Endodermal cell (in vitro differentiated cells): Measurements from ENCODE around the gene ISYNA1. TPM values are rescaled to one million over a fixed set of nuclear protein-coding genes. Genes with fewer than 3 reads are reported as not detected.

ENCODE experiments used
- DNase-seq: peaks from one replicate; pipeline ENCODE4 v3.0.0-alpha.2; 2017
- H3K27ac ChIP-seq: 2 replicates; pipeline ENCODE4 v1.5.1; 2013; ENCODE audit warnings: mild to moderate bottlenecking, low read depth, low read length, moderate library complexity
- H3K27me3 ChIP-seq: 2 replicates; pipeline ENCODE4 v1.6.1; 2013; ENCODE audit warnings: mild to moderate bottlenecking, low read length, moderate library complexity; ENCODE audit not compliant: insufficient read depth, control insufficient read depth, poor library complexity, severe bottlenecking
- H3K36me3 ChIP-seq: 2 replicates; pipeline ENCODE4 v1.7.0; 2013; ENCODE audit warnings: mild to moderate bottlenecking, low read length, moderate library complexity; ENCODE audit not compliant: control insufficient read depth, insufficient read depth
- H3K4me1 ChIP-seq: one replicate; pipeline ENCODE4 v1.7.0; 2013; ENCODE audit warnings: low read length; ENCODE audit not compliant: control insufficient read depth, insufficient read depth
- H3K4me3 ChIP-seq: 2 replicates; pipeline ENCODE4 v1.5.1; 2013; ENCODE audit warnings: mild to moderate bottlenecking, low read length, moderate library complexity
- H3K9ac ChIP-seq: 2 replicates; pipeline ENCODE4 v1.6.1; 2013; ENCODE audit warnings: mild to moderate bottlenecking, low read length, moderate library complexity; ENCODE audit not compliant: poor library complexity, severe bottlenecking; ENCODE audit errors: extremely low read depth
- H3K9me3 ChIP-seq: 2 replicates; pipeline ENCODE4 v1.6.1; 2013; ENCODE audit warnings: mild to moderate bottlenecking, low read length, moderate library complexity; ENCODE audit not compliant: control insufficient read depth
- H3K27ac Mint-ChIP-seq: 2 replicates; pipeline ENCODE4 v1.8.0; 2020; ENCODE audit warnings: mixed read lengths
- H3K27me3 Mint-ChIP-seq: 2 replicates; pipeline ENCODE4 v1.8.0; 2021; ENCODE audit warnings: mild to moderate bottlenecking, mixed read lengths; ENCODE audit not compliant: insufficient read depth
- H3K36me3 Mint-ChIP-seq: 2 replicates; pipeline ENCODE4 v1.8.0; 2020; ENCODE audit warnings: low read depth, mixed read lengths
- H3K4me1 Mint-ChIP-seq: 2 replicates; pipeline ENCODE4 v1.8.0; 2020; ENCODE audit warnings: mixed read lengths
- H3K4me3 Mint-ChIP-seq: 2 replicates; pipeline ENCODE4 v1.8.0; 2020; ENCODE audit warnings: mild to moderate bottlenecking, moderate library complexity, mixed read lengths
- H3K9me3 Mint-ChIP-seq: 2 replicates; pipeline ENCODE4 v1.8.0; 2020; ENCODE audit warnings: mild to moderate bottlenecking, mixed read lengths
- CTCF ChIP-seq: fragments of 200-600 bp; sonication (generic); conservative IDR thresholded peaks from 2 replicates; pipeline ENCODE4 v1.5.0; 2021; ENCODE audit warnings: antibody characterized with exemption, mild to moderate bottlenecking
- WGBS, 2 experiments: methylation state at CpG; one replicate each; pipeline versions ENCODE4 v1.1.5 to v1.1.7; 2013; ENCODE audit warnings: missing lambda C conversion rate in 2 of 2, mixed read lengths in 1 of 2; ENCODE audit not compliant: insufficient coverage in 1 of 2, insufficient read length in 1 of 2; 5-methylcytosine and 5-hydroxymethylcytosine counted together
- total RNA-seq, 2 donors: library from RNA; stranded (reverse); fragmentation: NEBNext Ultra II Directional in 1 of 2; extraction: Animal tissue kit (Norgen Biotek cat#: 25700) in 1 of 2; gene quantifications; 2 replicates in 1 of 2; 3 replicates in 1 of 2; pipeline ENCODE4 v1.2.1, GENCODE V29; 2021

Gene ISYNA1
- total RNA-seq, 2 donors from 2014 or later = 156 to 212 TPM

DNA sequence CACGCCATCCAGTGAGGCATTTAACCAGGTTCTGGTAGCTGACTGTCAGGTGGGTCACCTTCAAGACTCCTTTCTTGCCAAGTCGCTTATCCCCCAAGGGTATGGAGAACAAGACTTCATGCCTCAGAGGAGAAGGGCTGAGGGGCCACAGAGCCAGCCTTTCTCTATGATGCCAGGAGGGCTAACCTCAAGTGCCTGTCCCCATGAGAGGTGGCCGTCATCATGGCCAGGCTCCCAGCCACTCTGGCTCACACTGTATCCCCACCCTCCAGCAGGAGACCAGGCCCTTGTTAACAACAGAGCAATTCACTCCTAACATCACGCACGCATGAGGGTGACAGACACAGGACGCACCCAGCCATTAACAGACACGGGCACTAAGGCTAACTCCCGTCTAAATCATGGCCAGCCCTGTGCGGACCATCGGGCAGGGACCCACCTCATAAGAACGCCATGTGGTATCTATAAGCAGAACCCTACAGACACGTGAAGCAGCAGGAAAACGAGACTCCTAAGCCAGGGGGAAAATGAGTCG, 38.6 kb upstream of the ISYNA1 start:
- H3K9me3 ChIP-seq = peaks cover 2% of the 10 kb centered on the region
- H3K4me1 Mint-ChIP-seq = no peaks in the 10 kb centered on the region
- H3K9ac ChIP-seq = no peak overlapping the region
- no peaks in the 10 kb centered on the region for H3K27me3 ChIP-seq
- no peaks in the 10 kb centered on the region for H3K4me1 ChIP-seq
- WGBS, 2 experiments = 96 to 97% methylated on average over 12 to 14 of the region's 14 CpGs
- H3K36me3 Mint-ChIP-seq = peaks cover 3% of the 10 kb centered on the region
- no peaks in the 10 kb centered on the region for H3K36me3 ChIP-seq
- no peak overlapping the region for H3K27ac Mint-ChIP-seq
- no peak overlapping the region for H3K27ac ChIP-seq
- no peaks in the 10 kb centered on the region for H3K27me3 Mint-ChIP-seq
- H3K9me3 Mint-ChIP-seq = no peaks in the 10 kb centered on the region
- H3K4me3 ChIP-seq = no peak overlapping the region
- TF ChIP-seq CTCF = no peak
- no peak for DNase-seq
- H3K4me3 Mint-ChIP-seq = no peak overlapping the region

- Histone ChIP-seq H3K36me3 (peaks cover under 1% of the 10 kb centered on the region), H3K4me3 (no peak overlapping the region), H3K27me3 (no peaks in the 10 kb centered on the region), H3K9me3 (no peaks in the 10 kb centered on the region), H3K9ac (no peak overlapping the region), H3K27ac (no peak overlapping the region), H3K4me1 (no peaks in the 10 kb centered on the region)
- 89 to 92% methylated on average over 19 of the region's 19 CpGs for WGBS, 2 experiments
- Mint-ChIP-seq H3K27ac (no peak overlapping the region), H3K4me3 (no peak overlapping the region), H3K36me3 (no peaks in the 10 kb centered on the region), H3K27me3 (no peaks in the 10 kb centered on the region), H3K4me1 (no peaks in the 10 kb centered on the region), H3K9me3 (no peaks in the 10 kb centered on the region)
- DNase-seq = no peak
- TF ChIP-seq CTCF = no peak
Measured at GRCh38 chr19:18475762-18476331, 37.9 kb upstream of the ISYNA1 start.

GRCh38 chr19:18475004-18475453, 37.1 kb upstream of the ISYNA1 start:
- 93 to 98% methylated on average over 4 to 5 of the region's 5 CpGs for WGBS, 2 experiments
- TF ChIP-seq CTCF = no peak
- no peaks in the 10 kb centered on the region for H3K36me3 Mint-ChIP-seq
- no peaks in the 10 kb centered on the region for H3K4me1 ChIP-seq
- H3K4me3 ChIP-seq = no peak overlapping the region
- DNase-seq = no peak
- H3K4me1 Mint-ChIP-seq = peaks cover 2% of the 10 kb centered on the region
- no peaks in the 10 kb centered on the region for H3K9me3 Mint-ChIP-seq
- H3K27me3 ChIP-seq = no peaks in the 10 kb centered on the region
- no peak overlapping the region for H3K4me3 Mint-ChIP-seq
- H3K27ac ChIP-seq = no peak overlapping the region
- no peaks in the 10 kb centered on the region for H3K27me3 Mint-ChIP-seq
- H3K9me3 ChIP-seq = no peaks in the 10 kb centered on the region
- H3K9ac ChIP-seq = no peak overlapping the region
- H3K27ac Mint-ChIP-seq = no peak overlapping the region
- H3K36me3 ChIP-seq = peaks cover 3% of the 10 kb centered on the region
